A204.1 (cell line): ENCODE results near the gene PLPPR3.
A peak's percentile ranks its signal among the peaks of the same experiment; 100 is the strongest.

Experiments used
- FAIRE-seq: peaks from 2 replicates; lab custom pipeline; 2012; peaks lifted over from hg19 to GRCh38; lab: Jason Lieb, UNC

The PLPPR3 gene

GRCh38 chr19:807627-808422, 13.9 kb downstream of the PLPPR3 start:
- FAIRE-seq: no peak

GRCh38 chr19:806815-807421, 14.8 kb downstream of the PLPPR3 start:
- no peak for FAIRE-seq

- FAIRE-seq: no peak
These were observed 15.9 kb downstream of the PLPPR3 start for GRCh38 chr19:805600-806550.

GRCh38 chr19:805166-805551, 16.6 kb downstream of the PLPPR3 start:
- no peak for FAIRE-seq

- FAIRE-seq: no peak
These were observed 17.2 kb downstream of the PLPPR3 start for GRCh38 chr19:804419-805165.

- no peak for FAIRE-seq
These were observed 17.9 kb downstream of the PLPPR3 start for GRCh38 chr19:803686-804418.

GRCh38 chr19:803099-803561, 18.6 kb downstream of the PLPPR3 start:
- no peak for FAIRE-seq

GRCh38 chr19:802498-803098, 19.2 kb downstream of the PLPPR3 start:
- FAIRE-seq: no peak

- FAIRE-seq: no peak
These were observed 19.8 kb downstream of the PLPPR3 start for GRCh38 chr19:801861-802497.

- no peak for FAIRE-seq
These were observed 20.5 kb downstream of the PLPPR3 start for GRCh38 chr19:801030-801860.

GRCh38 chr19:800360-801029, 21.3 kb downstream of the PLPPR3 start:
- no peak for FAIRE-seq

GRCh38 chr19:799076-799881, 22.5 kb downstream of the PLPPR3 start:
- FAIRE-seq: no peak

- no peak for FAIRE-seq
These were observed 23.2 kb downstream of the PLPPR3 start for GRCh38 chr19:798415-799075.

GRCh38 chr19:797528-798414, 24.0 kb downstream of the PLPPR3 start:
- FAIRE-seq: no peak

- peak; percentile 99 for FAIRE-seq
These were observed 24.8 kb downstream of the PLPPR3 start, which contains the start of gene PTBP1 for GRCh38 chr19:796692-797527. PTBP1 (plus strand) TSS chr19:797452; CDS start chr19:797498, 46 bp downstream.
